Upper lobe of left lung (tissue), 4 donors: Measurements from ENCODE around the gene NCS1.

ENCODE experiments used
- CTCF ChIP-seq, 6 experiments: fragments of 450-650 bp in 4 of 6; fragments of 200-600 bp in 2 of 6; sonication (generic) in 2 of 6; IDR thresholded peaks; one replicate each; pipeline ENCODE4 v1.5.1; 2016 to 2019; ENCODE audit warnings: antibody characterized with exemption in 6 of 6
- POLR2AphosphoS5 ChIP-seq, 2 donors: sonication (generic); formaldehyde crosslinking; IDR thresholded peaks; one replicate each; pipeline ENCODE4 v1.5.1; 2017; ENCODE audit warnings: antibody characterized with exemption in 2 of 2

- TF ChIP-seq CTCF (IDR thresholded peaks at IDR 0.05) (no peak), POLR2AphosphoS5 (IDR thresholded peaks at IDR 0.05) (no peak)
These were observed 12.1 kb upstream of the NCS1 start for GRCh38 chr9:130159915-130160670.
